ENCODE measurements around the gene SHISA7. TPM values are rescaled to one million over a fixed set of nuclear protein-coding genes. Genes with fewer than 3 reads are reported as not detected.
"Not testable (repeated sequence)": the region's sequence is repeated elsewhere in the genome, so short reads cannot be mapped to it uniquely, and the experiment has no call there.

SHISA7 gene
- total RNA-seq, 4 donors from 2014 or later: not detected

- DNase-seq: no peak
- in situ Hi-C loops (cut with MboI; ENCODE audit: low sequenced_read_pairs in 4 of 4) (no loop called here), intact Hi-C loops (cut with DNase I; ENCODE audit: low total_unique reads) (no loop called here)
- H3K4me3 ChIP-seq: no peak overlapping the region
- no peak for TF ChIP-seq POLR2A (IDR thresholded peaks at IDR 0.05)
- TF ChIP-seq CTCF (IDR thresholded peaks at IDR 0.05 in 4 of 5, conservative IDR thresholded peaks at IDR 0.05 in 1 of 5): no peak
- ATAC-seq: no peak
- H3K36me3 ChIP-seq: no peaks in the 10 kb centered on the region
- no peaks in the 10 kb centered on the region for H3K9me3 ChIP-seq
- no peak overlapping the region for H3K27ac ChIP-seq
- H3K4me1 ChIP-seq: no peaks in the 10 kb centered on the region
- peaks cover 61 to 65% (median 61%) of the 10 kb centered on the region in 3 donors for H3K27me3 ChIP-seq
Measured at GRCh38 chr19:55432241-55432959, 10.7 kb downstream of the SHISA7 start.

DNA sequence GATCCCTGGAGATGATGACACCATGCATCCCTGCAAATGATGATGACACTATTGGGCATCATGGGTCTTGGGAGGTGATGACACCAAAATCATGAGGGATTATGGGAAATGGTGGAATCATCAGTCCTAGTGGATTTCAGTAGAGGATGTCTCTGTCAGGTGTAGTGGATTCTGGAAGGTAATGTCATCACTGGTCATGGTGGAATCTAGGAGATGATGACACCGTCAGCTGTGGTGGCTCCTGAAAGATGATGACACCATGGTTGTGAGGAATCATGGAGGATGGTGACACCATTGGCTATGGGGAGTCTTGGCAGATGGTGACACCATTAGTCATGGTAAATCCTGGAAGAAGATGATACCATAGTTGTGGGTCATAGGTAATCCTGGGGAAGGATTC is 11.9 kb downstream of the SHISA7 start:
- Histone ChIP-seq H3K36me3 (no peaks in the 10 kb centered on the region), H3K4me3 (no peak overlapping the region), H3K27me3 (peaks cover 58 to 60% (median 58%) of the 10 kb centered on the region in 3 donors), H3K4me1 (no peaks in the 10 kb centered on the region), H3K27ac (no peak overlapping the region), H3K9me3 (no peaks in the 10 kb centered on the region)
- ATAC-seq (no peak), DNase-seq (no peak)
- TF ChIP-seq POLR2A (IDR thresholded peaks at IDR 0.05) (no peak), CTCF (IDR thresholded peaks at IDR 0.05 in 4 of 5, conservative IDR thresholded peaks at IDR 0.05 in 1 of 5) (no peak)
- intact Hi-C loops (cut with DNase I; ENCODE audit: low total_unique reads) (no loop called here), in situ Hi-C loops (cut with MboI; ENCODE audit: low sequenced_read_pairs in 4 of 4) (no loop called here)

- TF ChIP-seq POLR2A (IDR thresholded peaks at IDR 0.05): no peak
- DNase-seq: no peak
Measured at GRCh38 chr19:55426042-55426441, 17.1 kb downstream of the SHISA7 start.

GRCh38 chr19:55424518-55424917 is 18.6 kb downstream of the SHISA7 start:
- ATAC-seq (no peak), DNase-seq (no peak)
- Histone ChIP-seq H3K27me3 (peaks cover 14 to 35% (median 26%) of the 10 kb centered on the region in 3 donors), H3K27ac (no peak overlapping the region), H3K9me3 (no peaks in the 10 kb centered on the region), H3K36me3 (no peaks in the 10 kb centered on the region), H3K4me1 (no peaks in the 10 kb centered on the region), H3K4me3 (no peak overlapping the region)
- in situ Hi-C loops (cut with MboI; ENCODE audit: low sequenced_read_pairs in 4 of 4): loop anchor here in 1 of 4 donors (25.0 kb wide), 2 partner anchors 137 to 287 kb away; partner anchors contain the start of genes BRSK1, HSPBP1 and TNNT1
- TF ChIP-seq POLR2A (IDR thresholded peaks at IDR 0.05) (no peak), CTCF (IDR thresholded peaks at IDR 0.05 in 4 of 5, conservative IDR thresholded peaks at IDR 0.05 in 1 of 5) (no peak)
- intact Hi-C loops (cut with DNase I; ENCODE audit: low total_unique reads): no loop called here

More at GRCh38 chr19:55426042-55426441, 17.1 kb downstream of the SHISA7 start:
- Histone ChIP-seq H3K27ac (no peak overlapping the region), H3K4me1 (no peaks in the 10 kb centered on the region), H3K9me3 (no peaks in the 10 kb centered on the region), H3K36me3 (no peaks in the 10 kb centered on the region), H3K27me3 (peaks cover 27 to 49% (median 37%) of the 10 kb centered on the region in 3 donors), H3K4me3 (no peak overlapping the region)
- intact Hi-C loops (cut with DNase I; ENCODE audit: low total_unique reads): no loop called here
- in situ Hi-C loops (cut with MboI; ENCODE audit: low sequenced_read_pairs in 4 of 4): no loop called here
- no peak for ATAC-seq

DNA sequence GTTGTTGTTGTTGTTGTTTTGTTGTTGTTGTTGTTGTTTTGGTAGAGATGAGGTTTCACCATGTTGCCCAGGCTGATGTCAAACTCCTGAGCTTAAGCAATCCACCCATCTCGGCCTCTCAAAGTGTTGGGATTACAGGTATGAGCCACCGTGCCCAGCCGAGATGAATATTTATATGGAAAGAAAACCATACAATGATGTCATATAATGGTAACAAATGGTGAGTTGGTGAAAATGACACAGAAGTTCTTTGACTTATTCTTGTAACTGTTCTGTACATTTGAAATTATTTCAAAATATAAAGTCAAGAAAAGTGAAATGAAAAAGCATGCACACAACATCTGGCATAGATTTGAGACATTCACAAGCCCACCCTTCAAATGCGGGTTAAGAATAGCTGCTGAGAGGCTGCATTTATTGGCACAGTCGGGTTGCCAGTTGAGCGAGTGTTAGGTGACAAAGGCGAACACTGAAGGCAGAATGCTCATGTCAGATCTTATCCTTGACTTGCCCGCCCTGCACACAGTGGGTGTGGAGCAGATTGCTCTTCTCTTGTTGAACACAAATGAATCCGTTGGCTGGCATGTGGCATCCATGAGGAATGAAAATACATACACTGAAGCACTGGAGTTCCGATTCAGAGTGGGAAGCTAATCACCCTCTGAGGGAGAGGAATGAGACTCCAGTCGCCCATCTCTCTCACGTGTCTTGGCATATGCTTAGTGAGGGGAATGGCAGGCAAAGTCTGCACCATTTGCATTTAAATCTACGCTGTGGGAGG is 19.7 kb downstream of the SHISA7 start:
- H3K4me3 ChIP-seq: no peak overlapping the region
- H3K4me1 ChIP-seq: no peaks in the 10 kb centered on the region
- TF ChIP-seq POLR2A (IDR thresholded peaks at IDR 0.05) (no peak), CTCF (IDR thresholded peaks at IDR 0.05 in 4 of 5, conservative IDR thresholded peaks at IDR 0.05 in 1 of 5) (no peak)
- DNase-seq (no peak), ATAC-seq (no peak)
- no peak overlapping the region for H3K27ac ChIP-seq
- peaks cover 11 to 25% (median 19%) of the 10 kb centered on the region in 3 donors for H3K27me3 ChIP-seq
- in situ Hi-C loops (cut with MboI; ENCODE audit: low sequenced_read_pairs in 4 of 4): loop anchor here in 1 of 4 donors (25.0 kb wide), 2 partner anchors 136 to 286 kb away; partner anchors contain the start of genes BRSK1, HSPBP1 and TNNT1
- intact Hi-C loops (cut with DNase I; ENCODE audit: low total_unique reads): no loop called here
- H3K36me3 ChIP-seq: no peaks in the 10 kb centered on the region
- no peaks in the 10 kb centered on the region for H3K9me3 ChIP-seq

- in situ Hi-C loops (cut with MboI; ENCODE audit: low sequenced_read_pairs in 4 of 4): loop anchor here in 1 of 4 donors (25.0 kb wide), 2 partner anchors 134 to 284 kb away; partner anchors contain the start of genes BRSK1, HSPBP1 and TNNT1
- intact Hi-C loops (cut with DNase I; ENCODE audit: low total_unique reads): not testable (repeated sequence)
Measured at GRCh38 chr19:55421281-55421680, 21.8 kb downstream of the SHISA7 start.

More at GRCh38 chr19:55421281-55421680, 21.8 kb downstream of the SHISA7 start:
- H3K27ac ChIP-seq, DNase-seq, H3K4me3 ChIP-seq, H3K9me3 ChIP-seq, ATAC-seq, H3K4me1 ChIP-seq, H3K36me3 ChIP-seq: not testable (repeated sequence)
- H3K27me3 ChIP-seq: peaks cover 15 to 22% (median 18%) of the 10 kb centered on the region in 3 donors
